Thyroid gland (tissue), 4 donors: Measurements from ENCODE around the gene CST7.

ENCODE experiments used
- CTCF ChIP-seq, 6 experiments: fragments of 200-600 bp in 3 of 6; fragments of 450-650 bp in 3 of 6; sonication (generic) in 3 of 6; IDR thresholded peaks; one replicate each; pipeline ENCODE4 v1.5.1; 2016 to 2019; ENCODE audit warnings: antibody characterized with exemption in 6 of 6, mild to moderate bottlenecking in 2 of 6, inconsistent platforms in 1 of 6, moderate library complexity in 1 of 6
- POLR2A ChIP-seq, 2 donors: fragments of 450-650 bp; IDR thresholded peaks; one replicate each; pipeline ENCODE4 v1.6.1; 2017; ENCODE audit warnings: antibody characterized with exemption in 2 of 2, mild to moderate bottlenecking in 2 of 2, moderate library complexity in 1 of 2

DNA sequence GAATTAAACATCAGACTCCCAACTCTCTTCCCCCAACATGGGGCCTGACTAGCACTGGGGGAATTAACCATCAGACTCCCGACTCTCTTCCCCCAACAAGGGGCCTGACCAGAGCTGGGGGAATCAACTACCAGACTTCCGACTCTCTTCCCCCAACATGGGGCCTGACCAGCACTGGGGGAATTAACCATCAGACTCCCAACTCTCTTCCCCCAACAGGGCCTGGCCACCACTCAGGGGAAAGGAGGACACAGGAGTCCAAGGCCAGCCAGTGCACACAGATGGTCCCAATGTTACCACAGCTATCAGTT lies 13.1 kb downstream of the CST7 start:
- TF ChIP-seq CTCF (IDR thresholded peaks at IDR 0.05) (no peak), POLR2A (IDR thresholded peaks at IDR 0.05) (no peak)
